ENCODE data around the gene DSC2.

- TF ChIP-seq CTCF (IDR thresholded peaks at IDR 0.05), result no peak
- no peak for TF ChIP-seq POLR2AphosphoS5 (IDR thresholded peaks at IDR 0.05; ENCODE audit: low read depth, low read length)
- no peak for TF ChIP-seq TCF7L2 (IDR thresholded peaks at IDR 0.05; ENCODE audit: low read depth, low read length)
- no peak for TF ChIP-seq REST (IDR thresholded peaks at IDR 0.05; ENCODE audit: insufficient read depth in 1 of 2, low read depth in 2 of 2, low read length in 1 of 2)
Observed at GRCh38 chr18:31010601-31011000, 91.6 kb downstream of the DSC2 start.
